ENCODE measurements around the gene SMAD6. TPM values are rescaled to one million over a fixed set of nuclear protein-coding genes. Genes with fewer than 3 reads are reported as not detected.

The SMAD6 gene
- total RNA-seq, 1 donor: 1.9 TPM

Other genes with a start within 250 kb of the SMAD6 start
- gene SNAPC5, start 204.5 kb upstream of the SMAD6 start, total RNA-seq: 23.6 TPM
- 4,966 TPM for gene RPL4, start 197.4 kb upstream of the SMAD6 start, total RNA-seq
- 10.2 TPM for gene ZWILCH, start 196.9 kb upstream of the SMAD6 start, total RNA-seq
- gene LCTL, start 136.2 kb upstream of the SMAD6 start, total RNA-seq: not detected